NCI-H510A treated with DMSO at 0.1 percent for 48 hours (cell line): ENCODE measurements around the gene AADACL4.
"Not testable (repeated sequence)": the region's sequence is repeated elsewhere in the genome, so short reads cannot be mapped to it uniquely, and the experiment has no call there.

ENCODE experiments used
- DNase-seq: peaks from one replicate; lab custom pipeline; 2025; lab: John Stamatoyannopoulos, UW

The AADACL4 gene

DNA sequence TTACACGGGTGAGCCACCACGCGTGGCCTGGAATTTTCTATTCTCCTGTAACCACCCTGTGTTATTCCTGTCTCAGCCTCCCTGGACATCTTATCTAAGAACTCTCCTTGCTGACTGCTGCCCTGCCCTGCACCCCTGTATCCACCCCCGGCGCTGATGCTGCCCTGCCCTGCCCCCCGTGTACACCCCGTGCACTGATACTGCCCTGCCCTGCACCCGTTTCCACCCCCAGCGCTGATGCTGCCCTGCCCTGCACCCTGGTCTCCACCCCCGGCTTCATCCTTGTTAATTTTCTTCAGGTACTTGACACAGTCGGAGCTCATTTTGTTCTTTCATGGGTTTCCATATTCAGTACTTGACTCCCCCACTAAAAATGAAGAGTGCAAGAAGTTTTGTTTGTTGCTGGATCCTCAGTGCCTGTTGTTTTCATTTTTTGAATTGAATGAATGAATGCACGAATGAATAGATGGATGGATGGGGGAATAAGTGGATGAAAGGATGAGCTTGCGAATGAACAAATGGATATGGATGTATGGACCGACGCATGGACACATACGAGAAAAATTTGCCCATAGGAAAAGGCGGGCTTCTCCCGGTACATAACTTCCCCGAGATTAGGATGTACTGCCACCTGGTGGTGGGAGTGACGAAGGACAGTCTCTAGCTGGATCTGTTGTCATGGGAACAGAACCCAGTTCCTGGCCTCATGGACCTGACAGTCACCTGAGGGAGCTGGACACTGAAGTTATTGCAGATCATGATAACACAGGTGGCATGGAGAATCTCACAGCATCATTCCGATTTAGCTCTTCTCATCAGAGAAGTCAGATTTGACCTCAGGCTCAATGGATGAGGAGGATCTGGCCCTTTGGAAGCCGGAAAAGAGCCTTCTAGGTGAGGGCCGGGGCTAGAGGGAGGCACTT is 14.9 kb downstream of the AADACL4 start:
- DNase-seq = peak; percentile 74

DNA sequence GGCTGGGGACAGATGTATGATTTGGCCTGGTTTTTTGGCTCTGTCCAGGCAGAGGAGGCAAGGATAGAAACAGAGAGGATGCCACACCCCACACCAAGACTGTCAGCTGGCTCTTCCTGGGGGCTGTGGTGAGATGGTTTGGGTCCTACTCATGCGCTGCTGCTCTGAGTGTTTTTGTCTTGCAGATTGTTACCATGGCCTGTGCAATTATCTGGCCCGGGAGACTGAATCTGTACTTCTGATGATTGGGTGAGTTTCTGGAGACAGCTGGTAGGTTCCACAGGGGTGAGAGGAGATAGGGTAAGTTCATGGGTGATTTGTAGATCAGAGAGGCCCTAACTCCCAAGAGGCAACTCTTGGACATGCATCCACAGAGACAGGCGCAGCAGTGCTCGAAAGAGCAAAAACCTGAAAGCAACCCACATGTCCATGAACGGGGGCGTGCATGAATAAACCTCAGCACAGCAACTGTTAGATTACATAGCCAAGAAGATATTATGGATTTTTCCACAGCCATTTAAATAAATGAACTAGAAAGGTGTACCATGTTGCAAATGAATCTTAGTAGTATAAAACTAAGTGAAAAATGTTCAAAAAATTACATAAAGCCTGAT is 17.8 kb downstream of the AADACL4 start:
- no peak for DNase-seq

GRCh38 chr1:12662556-12662955 is 18.7 kb downstream of the AADACL4 start:
- DNase-seq = no peak

DNA sequence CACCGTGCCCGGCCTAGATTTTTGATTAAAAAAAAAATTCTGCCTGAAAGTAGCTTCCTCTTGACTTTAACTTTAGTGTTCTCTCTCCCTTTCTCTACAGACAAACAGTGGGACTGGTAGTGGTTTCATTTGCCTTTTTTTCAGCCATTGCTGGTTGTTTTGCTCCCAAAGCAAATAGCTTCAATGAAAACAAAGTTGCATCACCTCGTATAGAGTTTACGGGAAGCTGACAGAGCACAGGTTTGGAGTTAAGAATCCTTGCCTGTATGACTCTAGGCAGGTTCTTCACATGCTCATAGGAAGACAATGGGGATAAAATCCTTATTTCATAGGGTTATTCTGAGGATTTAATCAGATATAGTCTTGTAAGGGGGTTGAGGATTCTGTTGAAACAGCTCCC is 21.6 kb downstream of the AADACL4 start:
- no peak for DNase-seq

DNA sequence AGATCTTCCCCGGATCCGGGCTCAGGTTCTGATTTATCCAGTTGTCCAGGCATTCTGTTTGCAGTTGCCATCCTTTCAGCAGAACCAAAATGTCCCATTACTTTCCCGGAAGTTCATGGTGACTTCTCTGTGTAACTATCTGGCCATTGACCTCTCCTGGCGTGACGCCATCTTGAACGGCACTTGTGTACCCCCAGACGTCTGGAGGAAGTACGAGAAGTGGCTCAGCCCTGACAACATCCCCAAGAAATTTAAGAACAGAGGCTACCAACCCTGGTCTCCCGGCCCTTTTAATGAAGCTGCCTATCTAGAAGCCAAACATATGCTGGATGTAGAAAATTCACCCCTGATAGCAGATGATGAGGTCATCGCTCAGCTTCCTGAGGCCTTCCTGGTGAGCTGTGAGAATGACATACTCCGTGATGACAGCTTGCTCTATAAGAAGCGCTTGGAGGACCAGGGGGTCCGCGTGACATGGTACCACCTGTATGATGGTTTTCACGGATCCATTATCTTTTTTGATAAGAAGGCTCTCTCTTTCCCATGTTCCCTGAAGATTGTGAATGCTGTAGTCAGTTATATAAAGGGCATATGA is 22.4 kb downstream of the AADACL4 start:
- no peak for DNase-seq

GRCh38 chr1:12669529-12670068 is 25.7 kb downstream of the AADACL4 start:
- no peak for DNase-seq

DNA sequence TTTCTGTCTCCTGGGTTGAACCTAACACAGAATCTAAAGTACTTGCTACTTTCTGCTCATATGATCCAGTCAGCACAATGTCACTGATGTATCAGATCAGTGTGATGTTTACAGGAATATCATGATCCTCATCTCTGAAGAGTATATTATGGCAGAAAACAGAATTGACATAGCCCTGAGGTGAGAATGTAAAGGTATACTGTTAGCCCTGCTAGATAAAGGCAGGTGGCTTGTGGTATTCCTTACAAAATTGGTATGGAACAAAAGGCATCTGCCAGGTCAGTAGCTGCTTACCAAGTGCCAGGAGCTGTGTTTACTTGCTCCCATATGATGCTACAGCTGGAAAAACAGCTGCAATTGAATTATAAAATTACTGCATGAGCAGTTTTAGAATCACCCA is 30.5 kb downstream of the AADACL4 start:
- DNase-seq = no peak

- DNase-seq = not testable (repeated sequence)
Measured at GRCh38 chr1:12676122-12676521, 32.2 kb downstream of the AADACL4 start.

DNA sequence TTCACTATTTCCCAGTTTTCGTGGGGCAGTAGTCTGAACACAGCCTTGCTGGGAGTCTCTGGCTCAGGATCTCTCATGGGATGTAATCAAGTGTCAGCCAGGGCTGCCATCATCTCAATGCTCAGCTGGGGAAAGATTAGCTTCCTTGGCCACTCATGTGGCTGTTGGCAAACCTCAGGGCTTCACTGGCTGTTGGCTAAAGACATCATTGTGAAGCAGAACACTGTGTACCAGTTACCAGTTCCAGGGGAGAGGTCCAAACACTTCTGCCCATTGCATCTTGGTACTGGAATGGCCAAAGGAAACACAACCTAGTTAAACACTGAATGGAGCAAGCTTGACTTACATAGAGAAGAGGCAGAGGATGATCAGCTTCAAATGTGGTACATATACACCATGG is 33.7 kb downstream of the AADACL4 start:
- DNase-seq = no peak

DNA sequence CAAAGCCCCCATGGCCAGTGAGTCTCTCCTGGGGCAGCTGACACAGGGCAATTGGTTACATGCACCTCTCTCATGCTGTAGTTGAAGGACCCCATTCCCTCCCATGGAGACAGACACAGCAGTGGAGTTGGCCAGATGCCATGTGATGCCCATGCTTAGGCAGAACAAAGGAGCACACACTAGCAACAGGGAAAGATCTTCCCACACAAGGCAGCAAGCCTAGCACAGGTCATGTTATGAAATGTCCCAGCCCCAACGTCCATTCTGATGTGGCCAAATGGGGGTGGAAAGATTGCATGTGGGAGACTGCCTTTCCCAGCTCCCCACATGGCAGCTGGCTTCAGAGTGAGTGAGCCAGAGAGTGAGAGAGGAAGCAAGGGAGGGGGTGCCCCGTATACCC is 34.5 kb downstream of the AADACL4 start:
- no peak for DNase-seq

GRCh38 chr1:12678820-12679219 is 34.9 kb downstream of the AADACL4 start:
- DNase-seq = no peak

- no peak for DNase-seq
Measured at GRCh38 chr1:12690156-12690555, 46.3 kb downstream of the AADACL4 start.

DNA sequence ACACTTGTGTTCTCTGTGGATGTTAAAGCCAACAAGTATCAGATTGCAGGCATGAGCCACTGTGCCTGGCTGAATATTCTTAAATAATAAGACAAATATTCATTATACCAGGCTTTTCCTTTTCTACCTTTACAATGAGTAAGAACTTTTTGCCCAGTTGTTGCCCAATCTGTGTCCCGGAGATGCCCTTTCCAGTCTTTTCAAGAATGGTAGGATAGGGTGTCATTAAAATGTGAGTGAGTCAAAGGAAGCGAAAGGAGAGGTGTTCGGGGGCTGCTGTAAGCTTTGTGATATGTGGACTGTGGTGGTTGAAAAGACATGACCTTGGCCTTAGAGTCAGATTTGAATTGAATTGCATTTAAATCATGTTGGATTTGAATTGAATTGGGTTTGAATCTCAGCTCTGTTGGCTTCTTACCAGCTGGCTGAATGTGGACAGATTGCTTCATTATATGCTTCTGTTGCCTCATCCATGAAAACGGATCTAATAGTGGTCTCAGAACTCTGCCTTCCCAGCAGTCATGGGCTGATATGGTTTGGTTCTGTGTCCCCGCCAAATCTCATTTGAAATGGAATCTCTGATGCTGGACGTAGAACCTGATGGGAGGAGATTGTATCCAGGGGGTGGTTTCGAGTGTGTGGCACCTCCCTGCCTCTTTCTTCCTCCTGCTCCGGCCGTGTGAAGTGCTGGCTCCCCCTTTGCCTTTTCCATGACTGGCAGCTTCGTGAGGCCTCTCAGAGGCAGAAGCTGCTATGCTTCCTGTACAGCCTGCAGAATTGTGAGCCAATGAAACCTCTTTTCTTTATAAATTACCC is 49.3 kb downstream of the AADACL4 start:
- DNase-seq = no peak

GRCh38 chr1:12696658-12697057 is 52.8 kb downstream of the AADACL4 start:
- no peak for DNase-seq

- no peak for DNase-seq
Measured at GRCh38 chr1:12697397-12697796, 53.5 kb downstream of the AADACL4 start.

DNA sequence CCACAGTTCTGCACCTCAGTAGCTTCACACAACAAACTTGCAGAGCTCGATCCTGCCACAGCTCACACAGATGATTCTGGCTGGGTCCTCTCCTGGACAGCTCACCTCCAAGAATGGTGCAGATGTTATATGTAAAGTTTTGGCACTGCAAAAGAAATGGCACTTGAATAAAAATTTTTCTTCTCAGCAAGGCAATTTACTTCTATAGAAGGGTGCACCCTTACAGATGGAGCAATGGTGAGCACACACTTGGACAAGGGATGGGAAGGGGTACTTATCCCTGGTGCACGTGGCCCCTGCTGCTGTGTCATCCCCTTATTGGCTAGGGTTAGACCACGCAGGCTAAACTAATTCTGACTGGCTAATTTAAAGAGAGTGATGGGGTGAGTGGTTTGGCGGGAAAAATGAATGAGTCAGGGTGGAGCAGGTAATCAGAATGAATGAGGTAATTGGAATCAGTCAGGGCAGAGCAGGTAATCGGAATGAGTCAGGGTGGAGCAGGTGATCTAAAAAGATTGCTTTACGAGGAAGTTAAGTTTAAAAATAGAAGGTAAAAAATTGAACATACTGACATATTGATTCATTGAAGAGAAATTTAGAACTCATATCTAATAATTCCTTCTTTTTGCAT is 60.1 kb downstream of the AADACL4 start:
- no peak for DNase-seq

GRCh38 chr1:12706061-12706460 is 62.2 kb downstream of the AADACL4 start:
- no peak for DNase-seq

GRCh38 chr1:12708396-12709090 is 64.7 kb downstream of the AADACL4 start:
- no peak for DNase-seq

DNA sequence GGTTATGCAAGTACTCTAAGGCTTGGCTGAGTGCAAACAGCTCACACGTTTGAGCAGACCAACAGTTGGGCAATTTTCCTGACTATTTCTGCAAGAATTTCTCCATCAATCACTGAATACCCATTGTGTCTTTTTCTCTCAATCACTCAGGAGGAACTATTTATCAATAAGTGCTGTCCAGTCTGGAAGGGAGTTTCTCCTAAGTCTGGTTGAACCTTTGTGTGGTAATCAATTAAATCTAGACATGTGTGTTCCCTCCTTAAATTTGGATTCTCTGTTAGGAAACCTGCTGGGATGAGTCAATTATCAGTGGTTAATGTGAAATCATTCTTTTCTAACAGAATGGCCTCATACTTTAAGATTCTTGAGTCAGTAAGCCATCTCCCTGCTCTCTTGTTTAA is 65.2 kb downstream of the AADACL4 start:
- DNase-seq = no peak

DNA sequence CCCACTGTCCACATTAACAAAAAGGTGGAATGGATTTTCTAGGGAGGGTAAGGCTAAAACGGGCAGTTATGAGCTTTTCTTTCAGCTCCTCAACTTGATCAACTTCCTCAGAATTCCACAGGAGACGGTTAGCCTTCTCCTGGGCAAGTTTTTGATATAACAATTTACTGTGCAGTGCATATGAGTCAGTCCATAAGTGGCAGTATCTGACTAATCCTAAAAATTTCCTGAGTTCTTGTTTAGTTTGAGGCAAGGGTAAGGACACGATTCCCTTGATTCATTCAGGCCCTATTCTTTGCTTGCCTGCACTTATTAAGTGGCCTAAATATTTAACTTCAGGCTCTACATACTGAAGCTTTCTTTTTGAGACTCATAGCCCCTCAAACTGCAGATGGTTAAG is 65.8 kb downstream of the AADACL4 start:
- DNase-seq = no peak

DNA sequence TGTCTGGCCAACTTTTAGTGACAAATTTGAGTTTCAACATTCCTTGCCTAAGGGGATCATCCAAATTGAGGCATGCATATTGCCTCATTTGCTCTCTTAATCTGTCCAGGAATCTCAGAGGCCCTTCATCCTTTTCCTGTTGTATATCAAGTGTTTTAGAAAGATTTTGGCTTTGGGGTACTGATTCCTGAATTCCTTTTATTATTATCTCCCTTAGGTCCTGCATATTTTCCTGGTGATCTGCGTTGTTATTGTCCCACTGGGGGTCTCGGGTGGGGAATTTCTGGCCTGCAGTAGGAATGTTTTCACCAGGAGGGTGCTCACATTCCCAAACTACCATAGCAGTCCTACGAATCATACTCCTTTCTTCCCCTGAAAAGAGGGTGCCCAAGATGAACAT is 67.7 kb downstream of the AADACL4 start:
- DNase-seq = no peak
